Measurements from ENCODE around the gene ADAP1.

Gene ADAP1

DNA sequence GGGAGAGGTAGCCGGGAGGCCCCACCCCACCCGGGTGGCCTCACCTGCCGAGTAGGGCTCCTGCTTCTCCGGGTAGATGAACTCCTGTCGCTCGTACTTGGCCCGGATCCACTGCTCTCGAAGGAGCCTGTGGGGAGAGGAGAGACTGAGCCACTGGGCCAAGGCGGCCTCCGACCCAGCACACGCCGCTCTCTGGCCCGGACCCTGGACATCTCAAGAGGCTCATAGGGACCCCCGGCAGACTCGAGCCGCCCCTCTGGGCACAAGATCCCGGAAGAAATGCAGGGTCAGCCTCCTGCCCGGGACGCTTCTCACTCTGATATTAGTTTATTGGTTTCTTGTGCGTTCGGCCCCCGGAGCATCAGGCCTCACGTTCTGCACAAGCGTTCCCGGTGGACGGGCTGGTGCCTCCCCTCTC is 34.5 kb downstream of the ADAP1 start:
- DNase-seq = no peak

GRCh38 chr7:919114-919442 is 35.4 kb downstream of the ADAP1 start:
- DNase-seq = no peak

DNA sequence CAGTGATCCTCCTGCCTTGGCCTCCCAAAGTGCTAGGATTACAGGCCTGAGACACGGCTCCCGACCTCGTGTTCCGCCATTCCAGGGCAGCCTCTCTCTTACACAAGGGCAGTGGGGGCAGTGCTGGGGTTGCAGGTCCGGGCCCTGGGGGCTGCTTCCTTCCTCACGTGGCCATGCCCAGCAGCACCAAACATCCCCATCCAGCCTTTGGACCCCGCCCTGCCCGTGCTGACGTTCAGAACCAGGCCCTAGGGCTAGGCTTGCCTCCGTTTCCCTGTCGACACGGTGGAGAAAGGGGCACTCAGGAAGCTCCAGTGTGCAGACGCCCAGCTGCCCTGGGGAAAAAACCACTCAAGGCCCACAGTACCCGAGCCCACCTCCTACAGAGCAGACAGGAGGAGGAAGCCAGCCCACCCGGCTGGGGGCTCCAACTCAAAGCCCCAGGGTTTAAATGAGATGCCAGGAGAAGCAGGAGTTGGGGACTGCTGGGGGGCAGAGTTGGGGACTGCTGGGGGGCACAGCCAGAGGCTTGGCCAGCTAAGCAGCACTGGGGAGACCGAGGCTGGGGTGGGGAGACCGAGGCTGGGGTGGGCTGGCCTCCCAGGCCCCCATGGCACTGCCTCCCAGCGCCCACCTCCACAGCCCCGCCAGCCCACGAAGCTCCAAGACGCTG is 35.9 kb downstream of the ADAP1 start:
- DNase-seq = no peak

- DNase-seq = no peak
Measured at GRCh38 chr7:918118-918425, 36.4 kb downstream of the ADAP1 start.

- DNase-seq = no peak
Measured at GRCh38 chr7:917255-918117, 37.0 kb downstream of the ADAP1 start.

DNA sequence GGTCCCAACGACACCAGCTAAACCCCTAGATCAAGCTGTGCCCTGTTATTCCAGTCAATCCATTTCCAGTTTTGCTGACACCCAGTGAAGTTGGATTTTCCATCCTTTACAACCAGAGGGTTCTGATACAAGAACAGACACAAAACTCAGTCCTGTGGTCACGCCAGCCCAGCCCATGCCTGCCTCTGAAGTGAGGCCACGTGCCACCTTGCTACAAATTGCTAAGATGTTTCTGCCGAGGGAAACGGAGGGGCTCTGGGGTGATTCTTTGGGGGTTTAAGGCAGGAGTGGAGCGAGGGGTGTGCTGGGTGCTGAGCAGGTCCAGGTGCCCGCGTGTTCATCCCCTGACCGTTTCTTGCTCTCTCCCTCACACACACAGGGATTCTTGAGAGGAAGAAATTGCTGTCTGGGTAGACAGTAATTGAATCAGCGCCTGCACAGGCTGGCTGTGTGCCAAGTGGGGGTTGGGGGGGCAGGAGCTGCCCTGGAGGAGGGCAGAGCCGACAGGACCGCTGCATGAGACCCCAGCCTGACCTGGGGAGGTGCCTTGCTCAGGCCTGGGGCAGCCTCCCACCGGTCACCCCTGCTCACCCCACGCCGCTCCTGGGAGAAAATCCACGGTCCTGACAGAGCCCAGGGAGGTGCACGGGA is 38.1 kb downstream of the ADAP1 start:
- no peak for DNase-seq

DNA sequence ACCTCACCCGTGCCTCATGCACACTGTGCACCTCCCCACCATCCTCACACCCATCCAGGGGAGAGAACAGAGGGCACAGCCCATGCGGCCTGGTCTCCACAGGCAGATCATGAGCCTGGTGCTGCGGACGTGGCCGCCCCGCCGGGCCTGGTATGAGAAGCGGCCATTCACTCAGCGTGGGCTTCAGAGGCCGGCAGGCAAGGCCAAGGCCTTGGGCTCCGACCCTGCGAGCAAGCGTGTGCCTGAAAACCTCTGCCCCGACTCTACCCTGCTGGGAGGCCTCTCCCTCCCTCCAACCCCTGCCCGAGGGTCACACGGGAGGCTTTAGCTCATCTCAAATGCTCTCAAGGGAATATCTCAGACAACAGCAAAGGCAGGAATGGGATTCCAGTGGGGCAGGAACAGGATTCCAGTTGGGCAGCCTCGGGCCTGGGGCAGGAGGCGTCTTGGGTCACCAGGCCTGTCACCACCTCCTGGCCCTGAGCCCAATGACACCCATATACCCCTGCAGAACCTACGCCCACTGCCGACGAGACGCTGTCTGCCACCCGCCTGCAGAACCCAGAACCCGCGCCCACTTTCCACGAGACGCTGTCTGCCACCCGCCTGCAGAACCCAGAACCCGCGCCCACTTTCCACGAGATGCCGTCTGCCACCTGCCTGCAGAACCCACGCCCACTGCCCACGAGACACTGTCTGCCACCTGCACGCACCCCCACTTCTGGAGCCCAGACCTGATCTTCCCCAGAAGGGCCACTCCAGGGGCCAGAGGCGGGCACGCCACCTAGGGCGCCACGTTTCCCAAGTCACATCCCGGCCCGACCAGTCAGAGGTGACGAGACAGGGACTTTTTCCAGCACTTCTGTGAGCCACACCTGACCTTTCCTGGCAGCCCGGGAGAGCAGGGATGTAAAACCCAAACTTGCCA is 38.9 kb downstream of the ADAP1 start:
- peak; percentile 22 for DNase-seq

- no peak for DNase-seq
Measured at GRCh38 chr7:914521-915194, 39.8 kb downstream of the ADAP1 start.

DNA sequence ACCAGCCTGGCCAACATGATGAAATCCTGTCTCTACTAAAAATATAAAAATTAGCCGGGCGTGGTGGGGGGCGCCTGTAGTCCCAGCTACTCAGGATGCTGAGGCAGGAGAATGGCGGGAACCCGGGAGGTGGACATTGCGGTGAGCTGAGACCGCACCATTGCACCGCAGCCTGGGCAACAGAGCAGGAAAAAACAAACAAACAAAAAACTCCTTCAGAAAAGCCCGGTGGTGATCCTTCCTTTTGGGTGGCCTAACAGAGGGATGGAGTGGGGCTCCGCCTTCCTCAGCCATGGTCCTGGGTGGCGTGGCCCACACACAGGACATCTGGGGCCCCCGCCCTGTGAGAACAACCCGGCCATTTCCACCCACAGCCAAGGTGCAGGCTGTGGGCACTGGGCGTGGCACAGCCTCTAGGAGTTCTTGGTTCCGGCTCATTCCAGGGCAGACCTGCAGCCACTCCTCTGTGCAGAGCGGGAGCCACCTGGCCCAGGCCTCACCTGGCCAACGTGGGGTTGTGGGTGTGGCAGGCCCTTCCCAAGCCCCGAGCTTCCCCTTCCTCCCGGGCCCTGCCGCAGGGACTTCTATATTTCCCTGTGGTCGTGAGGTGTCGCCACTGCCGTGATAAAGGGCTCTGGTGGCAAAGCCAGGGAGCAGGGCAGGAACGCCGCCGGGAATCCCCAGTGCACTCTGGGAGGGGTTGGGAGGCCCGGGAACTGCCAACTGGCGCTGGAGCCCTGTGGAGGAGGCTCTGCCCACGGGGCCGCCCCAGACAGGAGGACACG is 40.6 kb downstream of the ADAP1 start:
- DNase-seq = no peak

DNA sequence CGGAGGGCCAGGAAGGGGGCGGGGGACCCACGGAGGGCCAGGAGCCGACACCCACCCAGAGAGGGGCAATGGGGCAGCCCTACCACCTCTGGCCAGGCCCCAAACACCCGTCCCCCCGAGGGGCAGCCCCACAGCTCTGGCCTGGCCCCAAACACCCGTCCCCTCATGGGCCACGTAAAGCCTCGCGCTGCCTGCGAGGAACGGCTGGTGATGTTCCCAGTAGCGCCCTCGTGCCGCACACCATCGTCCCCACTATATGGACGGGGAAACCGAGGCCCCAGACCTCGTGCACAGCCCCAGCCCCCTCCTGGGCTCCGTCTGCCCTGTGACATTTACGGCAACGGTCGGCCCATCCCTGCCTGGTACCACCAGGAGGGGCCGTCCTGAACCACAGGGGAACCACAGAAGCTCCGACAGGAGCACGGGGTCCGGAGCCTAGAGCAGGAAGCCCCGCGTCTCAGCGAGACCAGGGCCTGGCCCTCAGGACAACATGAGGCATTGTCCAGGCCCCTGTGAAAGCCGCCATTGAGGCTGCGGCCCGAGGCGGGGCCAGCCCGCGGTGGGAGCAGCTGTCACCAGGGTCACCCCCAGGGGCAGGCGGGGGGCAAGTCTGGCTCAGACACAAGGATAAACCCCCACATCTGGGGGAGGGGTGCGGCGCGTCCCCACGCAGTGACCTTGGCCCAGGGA is 42.5 kb downstream of the ADAP1 start:
- DNase-seq = no peak

DNA sequence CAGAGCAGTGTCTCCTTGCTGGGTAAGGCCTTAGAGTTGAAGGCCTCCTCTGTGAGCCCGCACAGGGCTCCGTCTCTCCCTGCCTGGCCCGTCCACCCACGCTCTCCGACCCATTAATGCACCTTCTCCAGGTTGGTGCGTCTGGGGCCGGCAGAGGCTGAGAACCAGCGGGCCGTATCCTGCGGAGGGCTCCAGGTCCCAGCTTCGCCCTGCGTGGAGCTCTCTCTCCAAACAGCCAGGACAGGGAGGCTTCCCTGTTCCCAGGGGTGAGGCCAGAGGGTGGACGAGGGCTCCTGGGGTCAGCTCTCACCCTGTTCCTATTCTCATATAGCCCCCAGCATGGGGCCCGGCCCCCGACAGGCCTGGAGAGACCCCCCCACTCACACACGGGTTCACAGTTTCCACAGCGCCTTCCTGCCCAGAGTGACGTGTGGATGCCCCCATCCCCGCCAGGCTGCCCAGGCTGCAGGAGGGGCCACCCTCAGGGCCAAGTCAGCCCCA is 43.5 kb downstream of the ADAP1 start:
- no peak for DNase-seq

DNA sequence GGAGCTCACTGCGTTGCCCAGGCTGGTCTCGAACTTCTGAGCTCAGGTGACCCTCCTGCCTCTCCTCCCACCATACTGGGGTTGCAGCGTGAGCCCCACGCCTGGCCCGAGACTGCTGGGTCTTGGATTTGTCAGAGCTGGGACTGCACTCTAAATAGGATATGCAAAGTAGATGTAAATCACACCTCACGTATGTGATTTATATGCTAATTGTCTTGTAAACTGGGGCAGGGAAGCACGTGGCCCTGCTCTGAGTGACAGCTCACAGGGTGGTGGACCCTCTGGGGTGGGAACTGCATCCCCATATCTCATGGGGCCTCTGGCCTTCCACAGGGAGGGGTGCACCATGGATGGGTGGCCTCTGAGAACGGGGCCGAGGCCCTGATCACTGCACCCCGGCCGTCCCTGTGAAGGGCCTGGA is 44.0 kb downstream of the ADAP1 start:
- no peak for DNase-seq

DNA sequence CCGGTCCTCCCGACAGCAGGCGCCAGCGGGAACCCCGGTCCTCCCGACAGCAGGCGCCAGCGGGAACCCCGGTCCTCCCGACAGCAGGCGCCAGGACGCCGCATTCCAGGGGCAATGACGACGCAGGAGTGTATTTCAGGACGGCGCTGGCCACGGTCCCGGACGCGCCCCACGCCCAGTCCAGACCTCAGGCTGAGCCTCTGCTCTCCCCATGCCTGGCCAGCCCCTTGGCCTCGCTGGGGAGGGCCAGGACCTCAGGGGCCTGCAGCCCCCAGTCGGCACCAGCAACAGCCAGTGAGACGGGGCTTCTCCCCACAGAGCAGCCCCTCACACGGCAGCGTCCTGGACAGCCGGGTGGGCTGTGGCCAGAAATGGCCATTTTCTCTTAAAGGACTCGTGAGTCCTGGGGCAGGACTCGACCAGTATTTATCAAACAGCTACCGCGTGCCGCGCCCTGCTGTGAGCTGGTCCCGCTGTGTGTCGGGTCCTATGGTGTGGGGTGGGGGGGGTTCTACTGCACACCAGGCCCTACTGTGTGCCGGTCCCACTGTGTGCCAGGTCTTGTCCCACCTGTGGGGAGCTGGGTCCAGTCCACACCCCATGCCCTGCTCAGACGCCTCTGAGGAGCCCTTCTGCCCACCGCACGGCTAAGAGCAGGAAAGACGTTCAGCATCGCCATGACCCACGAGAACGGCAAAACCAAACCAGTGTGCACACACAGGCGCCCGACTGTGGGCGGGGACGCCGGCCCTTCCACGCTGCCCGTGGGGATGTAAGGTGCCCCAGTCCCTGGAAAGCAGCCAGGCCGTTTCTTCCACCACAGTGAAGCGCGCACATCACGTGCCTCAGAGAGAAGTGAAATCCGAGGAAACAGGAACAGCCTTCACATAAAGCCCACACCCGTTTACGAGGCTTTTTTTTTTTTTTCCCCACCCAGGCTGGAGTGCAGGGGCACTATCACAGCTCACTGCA is 44.8 kb downstream of the ADAP1 start:
- peak; percentile 56 for DNase-seq

GRCh38 chr7:908591-909357 is 45.7 kb downstream of the ADAP1 start:
- DNase-seq = peak; percentile 35

GRCh38 chr7:908159-908581 is 46.3 kb downstream of the ADAP1 start:
- DNase-seq = no peak

DNA sequence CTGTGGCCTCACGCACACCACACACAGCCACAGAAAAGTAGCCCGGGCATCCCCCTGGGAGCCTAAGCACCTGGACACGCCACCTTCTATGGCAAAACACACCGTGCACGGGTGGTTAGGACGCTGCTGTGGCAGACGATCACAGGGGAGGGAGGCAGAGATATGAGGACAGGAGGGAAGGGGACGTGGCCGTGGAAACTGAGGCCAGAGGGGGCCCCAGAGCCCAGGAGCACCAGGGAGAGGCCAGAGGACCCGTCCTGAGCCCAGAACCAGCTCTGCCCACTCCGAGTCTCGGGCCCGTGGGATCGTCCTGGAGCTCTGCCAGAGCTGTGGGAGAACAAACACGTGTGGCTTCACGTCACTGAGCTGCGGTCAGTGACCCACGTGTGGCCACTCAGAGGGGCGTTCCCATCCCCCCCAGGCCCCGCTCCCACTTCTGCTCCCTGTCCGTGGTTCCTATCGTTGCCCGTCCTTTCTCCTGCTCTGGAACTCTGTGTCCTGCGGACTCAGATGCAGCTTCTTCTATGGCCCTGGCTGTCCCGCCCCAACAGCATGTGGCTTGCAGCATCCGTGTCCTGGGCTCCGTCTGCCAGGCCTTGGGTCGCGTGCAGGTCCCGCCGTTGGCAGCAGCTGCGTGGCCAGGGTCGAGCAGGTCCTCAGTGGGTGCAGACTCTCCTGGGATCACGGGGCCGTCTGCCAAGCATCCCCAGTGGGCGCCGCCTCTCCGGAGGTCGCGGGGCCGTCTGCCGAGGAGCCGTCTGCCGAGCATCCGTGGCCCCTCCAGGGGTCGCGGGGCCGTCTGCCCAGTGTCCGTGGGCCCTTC is 47.1 kb downstream of the ADAP1 start:
- DNase-seq = no peak

DNA sequence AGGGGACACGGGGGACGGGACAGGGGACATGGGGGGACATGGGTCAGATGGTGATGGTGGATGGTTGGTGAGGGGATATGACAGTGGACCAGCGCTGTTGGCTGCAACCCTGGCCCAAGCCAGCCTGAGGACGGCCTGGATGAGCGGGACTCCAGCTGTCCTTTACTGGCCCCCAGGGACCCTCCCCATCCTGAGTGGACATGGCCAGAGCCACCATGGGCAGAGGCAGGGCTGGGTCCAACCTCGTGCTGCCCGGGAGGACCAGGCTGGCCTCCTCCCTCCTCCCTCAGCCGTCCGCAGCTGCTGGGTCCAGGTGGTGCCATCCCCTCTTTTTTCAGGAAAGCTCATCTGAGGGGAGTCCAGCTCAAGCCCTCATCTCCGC is 47.7 kb downstream of the ADAP1 start:
- DNase-seq = no peak

DNA sequence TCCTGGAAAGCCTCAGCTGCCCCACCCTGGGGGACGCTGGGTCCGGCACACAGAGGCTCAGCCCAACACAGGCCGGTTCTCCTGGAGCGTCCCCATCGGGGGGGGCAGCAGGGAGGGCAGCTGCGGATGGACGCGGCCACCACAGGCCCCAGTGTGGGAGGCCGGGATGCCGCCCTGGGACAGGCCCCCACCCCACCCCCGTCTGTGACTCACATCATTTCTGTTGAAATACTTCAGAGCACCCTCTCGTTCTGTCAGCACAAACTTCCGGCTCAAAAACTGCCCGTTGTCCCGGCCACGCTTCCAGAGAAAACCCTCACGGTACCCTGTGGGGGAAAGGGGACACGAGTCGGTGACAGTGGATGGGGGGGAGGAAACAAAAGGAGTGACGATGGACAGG is 49.6 kb downstream of the ADAP1 start:
- DNase-seq = no peak

Data from NCI-H2171 (cell line).